WI38 (cell line): ENCODE measurements around the gene BCL2L11.

Experiments used
- H3K4me3 ChIP-seq: 2 replicates; pipeline ENCODE4 v1.5.1; 2011; ENCODE audit warnings: low read depth, mild to moderate bottlenecking, control low read depth, low read length
- TF ChIP-seq, protein P1 (sequence below): IDR thresholded peaks from 2 replicates; pipeline ENCODE4 v1.5.1; 2012; ENCODE audit warnings: low read depth, mild to moderate bottlenecking, control low read depth, low read length

Gene BCL2L11

DNA sequence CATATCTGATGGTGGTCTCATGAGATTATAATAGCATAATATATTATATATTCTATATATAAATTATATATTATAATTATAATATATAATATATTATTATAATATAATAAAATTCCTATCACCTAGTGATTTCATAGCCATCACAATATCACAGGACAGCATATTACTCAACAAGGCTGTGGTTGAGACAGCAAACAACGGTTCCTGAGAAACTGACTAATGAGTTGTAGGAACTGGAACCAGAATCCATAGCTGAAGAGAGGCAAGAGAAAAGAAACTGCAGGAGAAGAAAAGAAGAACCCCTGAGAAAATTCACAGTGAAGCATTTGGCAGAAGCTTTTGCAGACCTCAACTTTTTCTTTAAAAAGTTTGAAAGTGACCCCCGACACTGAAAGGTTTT lies 84.0 kb downstream of the BCL2L11 start:
- TF ChIP-seq, protein P1, sequence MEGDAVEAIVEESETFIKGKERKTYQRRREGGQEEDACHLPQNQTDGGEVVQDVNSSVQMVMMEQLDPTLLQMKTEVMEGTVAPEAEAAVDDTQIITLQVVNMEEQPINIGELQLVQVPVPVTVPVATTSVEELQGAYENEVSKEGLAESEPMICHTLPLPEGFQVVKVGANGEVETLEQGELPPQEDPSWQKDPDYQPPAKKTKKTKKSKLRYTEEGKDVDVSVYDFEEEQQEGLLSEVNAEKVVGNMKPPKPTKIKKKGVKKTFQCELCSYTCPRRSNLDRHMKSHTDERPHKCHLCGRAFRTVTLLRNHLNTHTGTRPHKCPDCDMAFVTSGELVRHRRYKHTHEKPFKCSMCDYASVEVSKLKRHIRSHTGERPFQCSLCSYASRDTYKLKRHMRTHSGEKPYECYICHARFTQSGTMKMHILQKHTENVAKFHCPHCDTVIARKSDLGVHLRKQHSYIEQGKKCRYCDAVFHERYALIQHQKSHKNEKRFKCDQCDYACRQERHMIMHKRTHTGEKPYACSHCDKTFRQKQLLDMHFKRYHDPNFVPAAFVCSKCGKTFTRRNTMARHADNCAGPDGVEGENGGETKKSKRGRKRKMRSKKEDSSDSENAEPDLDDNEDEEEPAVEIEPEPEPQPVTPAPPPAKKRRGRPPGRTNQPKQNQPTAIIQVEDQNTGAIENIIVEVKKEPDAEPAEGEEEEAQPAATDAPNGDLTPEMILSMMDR, result no peak

DNA sequence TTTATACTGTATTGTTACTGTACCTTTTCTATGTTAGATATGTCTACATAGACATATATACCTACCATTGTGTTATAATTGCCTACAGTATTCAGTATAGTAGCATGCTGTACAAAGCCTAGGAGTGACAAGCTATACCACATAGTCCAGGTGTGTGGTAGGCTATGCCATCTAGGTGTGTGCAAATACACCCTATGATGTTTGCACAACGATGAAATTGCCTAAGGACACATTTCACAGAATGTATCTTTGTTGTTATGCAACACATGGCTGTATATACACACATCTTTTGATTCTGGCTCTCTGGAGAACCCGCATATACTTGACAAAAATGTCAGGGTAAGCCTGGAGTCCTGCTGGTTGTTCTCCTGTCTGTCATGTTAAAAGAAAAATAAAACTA lies 85.1 kb downstream of the BCL2L11 start:
- TF ChIP-seq, protein P1, result no peak
- no peak overlapping the region for H3K4me3 ChIP-seq

More for the DNA sequence above, 84.0 kb downstream of the BCL2L11 start:
- no peak overlapping the region for H3K4me3 ChIP-seq

DNA sequence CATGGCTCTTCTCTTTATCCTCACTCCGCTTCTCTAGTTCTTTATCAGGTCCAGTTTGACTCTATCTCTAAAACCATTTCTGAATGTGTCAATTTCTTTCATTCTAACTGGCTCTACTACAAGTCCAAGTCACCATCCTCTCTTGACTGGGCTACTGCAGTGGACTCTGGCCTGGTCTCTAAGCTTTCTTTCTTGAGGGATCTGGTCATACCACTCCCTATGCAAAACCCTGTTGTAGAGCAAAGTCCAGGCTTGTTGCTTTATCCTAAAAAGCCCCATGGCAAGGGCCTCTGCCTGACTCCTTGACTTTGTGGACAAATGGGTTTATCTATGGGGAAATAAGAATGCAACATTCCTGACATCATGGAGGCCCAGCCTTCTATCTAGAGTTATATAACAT lies 87.1 kb downstream of the BCL2L11 start:
- no peak overlapping the region for H3K4me3 ChIP-seq
- TF ChIP-seq, protein P1, result no peak

DNA sequence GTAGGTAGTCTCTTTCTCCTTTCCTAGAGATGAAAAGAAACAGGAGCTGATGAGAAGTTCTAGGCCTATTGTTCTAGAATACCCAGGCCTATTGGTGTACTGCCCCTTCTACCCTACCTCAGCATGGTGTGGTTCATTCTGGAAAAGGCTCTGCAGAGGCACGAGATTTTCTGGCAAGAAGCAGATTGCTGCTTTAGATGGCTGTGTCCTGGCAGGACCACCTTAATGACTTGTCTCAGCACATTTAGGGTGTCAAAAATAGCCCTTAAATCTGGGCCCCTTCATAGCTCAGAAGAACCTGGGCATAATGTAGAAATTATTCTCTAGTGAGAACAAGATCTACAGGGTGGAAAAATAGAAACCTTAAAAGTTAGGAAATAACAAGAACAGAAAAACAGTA lies 87.9 kb downstream of the BCL2L11 start:
- TF ChIP-seq, protein P1, result no peak
- H3K4me3 ChIP-seq, result no peak overlapping the region

DNA sequence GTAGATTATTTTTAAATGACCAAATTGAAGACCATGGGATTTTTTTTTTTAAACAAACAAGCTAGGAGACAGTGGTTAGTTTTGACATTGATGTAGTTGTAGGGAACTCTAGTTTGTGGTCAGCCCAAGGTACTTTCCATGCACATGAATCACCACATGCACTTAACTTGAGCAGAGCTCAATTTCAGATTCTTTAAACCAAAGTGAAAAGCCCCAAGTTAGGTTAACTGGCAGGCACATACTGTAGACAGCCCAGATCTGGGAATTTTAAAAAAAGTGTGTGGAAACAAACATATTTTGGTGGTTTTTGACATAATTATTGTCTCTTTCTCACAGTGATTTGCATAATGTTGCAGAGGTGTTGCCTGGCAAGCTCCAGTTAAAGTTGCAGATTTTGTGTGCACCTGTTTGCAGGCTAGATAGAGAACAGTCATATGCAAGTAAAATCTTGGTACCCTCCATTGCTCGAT lies 88.4 kb downstream of the BCL2L11 start:
- TF ChIP-seq, protein P1, result no peak
- H3K4me3 ChIP-seq, result no peak overlapping the region

DNA sequence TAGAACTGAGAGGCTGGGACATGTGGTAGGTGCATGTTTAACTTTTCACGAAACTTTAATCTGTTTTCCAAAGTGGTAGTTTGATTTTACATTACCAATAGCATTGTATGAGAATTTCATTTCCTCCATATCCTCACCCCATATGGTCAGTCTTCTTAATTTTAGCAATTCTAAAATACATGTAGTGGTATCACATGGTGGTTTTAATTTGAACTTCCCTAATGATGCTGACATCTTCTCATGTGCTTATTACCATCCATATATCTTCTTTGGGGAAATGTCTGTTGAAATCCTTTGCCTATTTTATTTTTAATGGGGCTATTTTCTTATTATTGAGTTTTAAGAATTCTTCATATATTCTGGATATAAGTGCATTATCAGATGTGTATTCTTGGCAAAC lies 89.3 kb downstream of the BCL2L11 start:
- TF ChIP-seq, protein P1, result no peak
- H3K4me3 ChIP-seq, result no peak overlapping the region

DNA sequence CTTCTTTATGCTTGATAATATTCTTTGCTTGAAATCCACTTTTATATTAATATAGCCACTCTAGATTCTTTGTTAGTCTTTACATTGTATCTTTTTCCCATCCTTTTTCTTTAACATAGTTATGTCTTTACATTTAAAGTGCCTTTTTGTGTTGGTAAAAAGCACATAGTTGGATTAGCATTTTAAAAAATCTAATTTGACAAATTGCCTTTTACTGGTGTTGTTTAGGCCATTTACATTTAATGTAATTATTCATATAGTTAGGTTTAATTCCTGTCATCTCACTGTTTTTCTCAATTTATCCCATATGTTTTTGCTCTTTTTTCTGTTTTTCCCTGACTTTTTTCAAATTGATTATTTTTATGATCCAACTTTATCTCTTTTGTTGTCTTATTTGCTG lies 93.2 kb downstream of the BCL2L11 start:
- TF ChIP-seq, protein P1, result no peak
- no peak overlapping the region for H3K4me3 ChIP-seq
